H1 (cell line): ENCODE measurements around the gene KRTAP1-3. TPM values are rescaled to one million over a fixed set of nuclear protein-coding genes. Genes with fewer than 3 reads are reported as not detected.

Source experiments
- polyA plus RNA-seq, 7 experiments: library from polyadenylated mRNA; depleted of rRNA in 3 of 7; stranded (reverse) in 5 of 7; unstranded in 2 of 7; fragments of >200 nt in 5 of 7; fragments of 200-250 nt in 2 of 7; gene quantifications; 1 replicate in 5 of 7; 2 replicates in 1 of 7; 4 replicates in 1 of 7; pipeline versions ENCODE4 v1.2.1 to v1.2.3, GENCODE V29; 2011 to 2013; ENCODE audit warnings: missing spikeins in 2 of 7, mixed read lengths in 2 of 7
- small RNA-seq: library from polyadenylated mRNA; stranded (forward); fragments of <200 nt; extraction: miRNeasy Mini kit (QIAGEN cat#:217004); gene quantifications from one replicate; pipeline ENCODE3, GENCODE V24; 2013; ENCODE audit not compliant: insufficient read depth
- total RNA-seq: library from RNA; stranded (reverse); fragmentation: NEBNext Ultra II Directional; extraction: Animal tissue kit (Norgen Biotek cat#: 25700); gene quantifications from 2 replicates; pipeline ENCODE4 v1.2.1, GENCODE V29; 2021

KRTAP1-3 gene
- total and polyA plus RNA-seq, 2 of the 8 experiments (the other 6 are each of a cell fraction or from before 2014, with no cell fraction given): not detected

Small RNA genes within 50 kb of the gene (small RNA-seq; reads per million reads assigned to genes)
- gene KRTAP3-4P: not detected

Other genes with a start within 250 kb of the KRTAP1-3 start
Only the 30 nearest of the 37 such genes appear.
- not detected in 2 replicates for gene KRT12, start 167.7 kb downstream of the KRTAP1-3 start, total RNA-seq
- 0.03 TPM in 1 of 2 replicates, not detected in the other for gene KRT12, start 167.7 kb downstream of the KRTAP1-3 start, polyA plus RNA-seq (2011; rRNA removed)
- gene KRT20, start 149.6 kb downstream of the KRTAP1-3 start, total RNA-seq: not detected in 2 replicates
- gene KRT20, start 149.6 kb downstream of the KRTAP1-3 start, polyA plus RNA-seq (2011; rRNA removed): not detected in 2 replicates
- gene KRT23, start 97.2 kb downstream of the KRTAP1-3 start, total RNA-seq: not detected in 2 replicates
- gene KRT23, start 97.2 kb downstream of the KRTAP1-3 start, polyA plus RNA-seq (2011; rRNA removed): not detected in 2 replicates
- not detected in 2 replicates for gene KRT39, start 67.9 kb downstream of the KRTAP1-3 start, total RNA-seq
- not detected in 2 replicates for gene KRT39, start 67.9 kb downstream of the KRTAP1-3 start, polyA plus RNA-seq (2011; rRNA removed)
- not detected in 2 replicates for gene KRT40, start 50.5 kb downstream of the KRTAP1-3 start, total RNA-seq
- gene KRT40, start 50.5 kb downstream of the KRTAP1-3 start, polyA plus RNA-seq (2011; rRNA removed): not detected in 2 replicates
- gene KRTAP3-3, start 40.7 kb downstream of the KRTAP1-3 start, total RNA-seq: not detected in 2 replicates
- not detected in 2 replicates for gene KRTAP3-3, start 40.7 kb downstream of the KRTAP1-3 start, polyA plus RNA-seq (2011; rRNA removed)
- gene KRTAP3-2, start 35.0 kb downstream of the KRTAP1-3 start, total RNA-seq: not detected in 2 replicates
- gene KRTAP3-2, start 35.0 kb downstream of the KRTAP1-3 start, polyA plus RNA-seq (2011; rRNA removed): not detected in 2 replicates
- not detected in 2 replicates for gene KRTAP3-1, start 25.7 kb downstream of the KRTAP1-3 start, total RNA-seq
- not detected in 2 replicates for gene KRTAP3-1, start 25.7 kb downstream of the KRTAP1-3 start, polyA plus RNA-seq (2011; rRNA removed)
- gene KRTAP1-5, start 7.7 kb downstream of the KRTAP1-3 start, total RNA-seq: not detected in 2 replicates
- gene KRTAP1-5, start 7.7 kb downstream of the KRTAP1-3 start, polyA plus RNA-seq (2011; rRNA removed): not detected in 2 replicates
- not detected in 2 replicates for gene KRTAP1-4, start 4.7 kb downstream of the KRTAP1-3 start, total RNA-seq
- gene KRTAP1-4, start 4.7 kb downstream of the KRTAP1-3 start, polyA plus RNA-seq (2011; rRNA removed): not detected in 2 replicates
- gene KRTAP1-1, start 6.6 kb upstream of the KRTAP1-3 start, total RNA-seq: not detected in 2 replicates
- gene KRTAP1-1, start 6.6 kb upstream of the KRTAP1-3 start, polyA plus RNA-seq (2011; rRNA removed): not detected in 2 replicates
- not detected in 2 replicates for gene KRTAP2-1, start 12.4 kb upstream of the KRTAP1-3 start, total RNA-seq
- not detected in 2 replicates for gene KRTAP2-1, start 12.4 kb upstream of the KRTAP1-3 start, polyA plus RNA-seq (2011; rRNA removed)
- not detected in 2 replicates for gene KRTAP2-2, start 20.4 kb upstream of the KRTAP1-3 start, total RNA-seq
- not detected in 2 replicates for gene KRTAP2-2, start 20.4 kb upstream of the KRTAP1-3 start, polyA plus RNA-seq (2011; rRNA removed)
- not detected in 2 replicates for gene KRTAP2-3, start 25.2 kb upstream of the KRTAP1-3 start, total RNA-seq
- not detected in 2 replicates for gene KRTAP2-3, start 25.2 kb upstream of the KRTAP1-3 start, polyA plus RNA-seq (2011; rRNA removed)
- not detected in 2 replicates for gene KRTAP2-4, start 31.0 kb upstream of the KRTAP1-3 start, total RNA-seq
- gene KRTAP2-4, start 31.0 kb upstream of the KRTAP1-3 start, polyA plus RNA-seq (2011; rRNA removed): not detected in 2 replicates
- gene KRTAP4-7, start 49.3 kb upstream of the KRTAP1-3 start, total RNA-seq: not detected in 2 replicates
- gene KRTAP4-7, start 49.3 kb upstream of the KRTAP1-3 start, polyA plus RNA-seq (2011; rRNA removed): not detected in 2 replicates
- gene KRTAP4-8, start 63.3 kb upstream of the KRTAP1-3 start, total RNA-seq: not detected in 2 replicates
- not detected in 2 replicates for gene KRTAP4-8, start 63.3 kb upstream of the KRTAP1-3 start, polyA plus RNA-seq (2011; rRNA removed)
- not detected in 2 replicates for gene KRTAP4-16, start 67.3 kb upstream of the KRTAP1-3 start, total RNA-seq
- gene KRTAP4-16, start 67.3 kb upstream of the KRTAP1-3 start, polyA plus RNA-seq (2011; rRNA removed): not detected in 2 replicates
- gene KRTAP4-9, start 70.5 kb upstream of the KRTAP1-3 start, total RNA-seq: not detected in 2 replicates
- gene KRTAP4-9, start 70.5 kb upstream of the KRTAP1-3 start, polyA plus RNA-seq (2011; rRNA removed): 0.06 TPM in 1 of 2 replicates, not detected in the other
- not detected in 2 replicates for gene KRTAP4-11, start 83.5 kb upstream of the KRTAP1-3 start, total RNA-seq
- gene KRTAP4-11, start 83.5 kb upstream of the KRTAP1-3 start, polyA plus RNA-seq (2011; rRNA removed): not detected in 2 replicates
- gene KRTAP4-12, start 89.3 kb upstream of the KRTAP1-3 start, total RNA-seq: not detected in 2 replicates
- gene KRTAP4-12, start 89.3 kb upstream of the KRTAP1-3 start, polyA plus RNA-seq (2011; rRNA removed): not detected in 2 replicates
- not detected in 2 replicates for gene KRTAP4-6, start 105.7 kb upstream of the KRTAP1-3 start, total RNA-seq
- not detected in 2 replicates for gene KRTAP4-6, start 105.7 kb upstream of the KRTAP1-3 start, polyA plus RNA-seq (2011; rRNA removed)
- gene KRTAP4-5, start 115.0 kb upstream of the KRTAP1-3 start, total RNA-seq: not detected in 2 replicates
- not detected in 2 replicates for gene KRTAP4-5, start 115.0 kb upstream of the KRTAP1-3 start, polyA plus RNA-seq (2011; rRNA removed)
- not detected in 2 replicates for gene KRTAP4-4, start 125.9 kb upstream of the KRTAP1-3 start, total RNA-seq
- not detected in 2 replicates for gene KRTAP4-4, start 125.9 kb upstream of the KRTAP1-3 start, polyA plus RNA-seq (2011; rRNA removed)
- not detected in 2 replicates for gene KRTAP4-3, start 133.3 kb upstream of the KRTAP1-3 start, total RNA-seq
- not detected in 2 replicates for gene KRTAP4-3, start 133.3 kb upstream of the KRTAP1-3 start, polyA plus RNA-seq (2011; rRNA removed)
- not detected in 2 replicates for gene KRTAP4-2, start 143.3 kb upstream of the KRTAP1-3 start, total RNA-seq
- gene KRTAP4-2, start 143.3 kb upstream of the KRTAP1-3 start, polyA plus RNA-seq (2011; rRNA removed): not detected in 2 replicates
- gene KRTAP4-1, start 150.0 kb upstream of the KRTAP1-3 start, total RNA-seq: not detected in 2 replicates
- 0.16 TPM in 1 of 2 replicates, not detected in the other for gene KRTAP4-1, start 150.0 kb upstream of the KRTAP1-3 start, polyA plus RNA-seq (2011; rRNA removed)
- not detected in 2 replicates for gene KRTAP9-1, start 155.0 kb upstream of the KRTAP1-3 start, total RNA-seq
- gene KRTAP9-1, start 155.0 kb upstream of the KRTAP1-3 start, polyA plus RNA-seq (2011; rRNA removed): not detected in 2 replicates
- gene KRTAP9-2, start 191.8 kb upstream of the KRTAP1-3 start, total RNA-seq: not detected in 2 replicates
- gene KRTAP9-2, start 191.8 kb upstream of the KRTAP1-3 start, polyA plus RNA-seq (2011; rRNA removed): not detected in 2 replicates
- gene KRTAP9-3, start 197.6 kb upstream of the KRTAP1-3 start, total RNA-seq: not detected in 2 replicates
- not detected in 2 replicates for gene KRTAP9-3, start 197.6 kb upstream of the KRTAP1-3 start, polyA plus RNA-seq (2011; rRNA removed)